IMR-90 (cell line): ENCODE data around the gene ANKFN1. TPM values are rescaled to one million over a fixed set of nuclear protein-coding genes. Genes with fewer than 3 reads are reported as not detected.

Source experiments
- ATAC-seq: fragments of 200-7000 bp; cut with Tn5 transposase; 2 replicates; pipeline ENCODE4 v1.9.1; 2020; ENCODE audit warnings: low read depth, mild to moderate bottlenecking, moderate library complexity
- BruUV-seq: library from RNA; stranded (reverse); fragments of 400-500 nt; replicated peaks from 2 replicates; lab custom pipeline; 2021; lab: Mats Ljungman, UMichigan
- CTCF ChIA-PET: fragments of 300-600 bp; formaldehyde crosslinking; extraction: SDS; loops from one replicate; lab custom pipeline; 2021; ENCODE audit warnings: antibody characterized with exemption; lab: Yijun Ruan, JAX
- POLR2A ChIA-PET: fragments of 300-600 bp; sonication (Branson Sonifier 250); formaldehyde crosslinking; loops from one replicate; lab custom pipeline; 2022; ENCODE audit warnings: antibody characterized with exemption; ENCODE audit not compliant: unreplicated experiment; lab: Charles Lee
- DNase-seq: peaks from one replicate; pipeline ENCODE4 v3.0.0; 2013
- H2AFZ ChIP-seq: replicated peaks from 2 replicates; pipeline ENCODE3; 2013; ENCODE audit warnings: low read length, mild to moderate bottlenecking; ENCODE audit not compliant: poor library complexity
- H2AK5ac ChIP-seq: 2 replicates; pipeline ENCODE4 v1.6.1; 2013; ENCODE audit warnings: low read depth, low read length, inconsistent platforms
- H2AK9ac ChIP-seq: replicated peaks from 2 replicates; pipeline ENCODE3; 2013; ENCODE audit warnings: mild to moderate bottlenecking, low read depth, low read length, moderate library complexity; ENCODE audit not compliant: poor library complexity
- H2BK120ac ChIP-seq: 2 replicates; pipeline ENCODE4 v1.6.1; 2013; ENCODE audit warnings: low read depth, low read length, inconsistent platforms
- H2BK15ac ChIP-seq: 3 replicates; pipeline ENCODE4 v1.6.1; 2013; ENCODE audit warnings: low read depth, low read length, inconsistent platforms
- H2BK20ac ChIP-seq: 2 replicates; pipeline ENCODE4 v1.6.1; 2013; ENCODE audit warnings: low read depth, mild to moderate bottlenecking, inconsistent platforms, low read length, moderate library complexity
- H2BK5ac ChIP-seq: 2 replicates; pipeline ENCODE4 v1.6.1; 2013; ENCODE audit warnings: mild to moderate bottlenecking, low read depth, low read length, inconsistent platforms; ENCODE audit not compliant: poor library complexity, severe bottlenecking
- H3K14ac ChIP-seq: replicated peaks from 2 replicates; pipeline ENCODE4 v1.6.1; 2013; ENCODE audit warnings: low read depth, low read length, inconsistent platforms
- H3K18ac ChIP-seq: 2 replicates; pipeline ENCODE4 v1.6.1; 2013; ENCODE audit warnings: low read depth, low read length, control low read depth
- H3K23ac ChIP-seq: 2 replicates; pipeline ENCODE4 v1.6.1; 2013; ENCODE audit warnings: low read depth, low read length, inconsistent platforms
- H3K27ac ChIP-seq: 2 replicates; pipeline ENCODE4 v1.5.1; 2013; ENCODE audit warnings: mild to moderate bottlenecking, control low read depth, low read length; ENCODE audit not compliant: insufficient read depth
- H3K27me3 ChIP-seq: 2 replicates; pipeline ENCODE4 v1.6.1; 2013; ENCODE audit warnings: low read length; ENCODE audit not compliant: control insufficient read depth, insufficient read depth
- H3K36me3 ChIP-seq: 2 replicates; pipeline ENCODE4 v1.6.1; 2013; ENCODE audit warnings: low read length, mixed read lengths; ENCODE audit not compliant: control insufficient read depth, insufficient read depth
- H3K4ac ChIP-seq: 2 replicates; pipeline ENCODE4 v1.6.1; 2013; ENCODE audit warnings: low read depth, low read length, inconsistent platforms
- H3K4me1 ChIP-seq: 2 replicates; pipeline ENCODE4 v1.6.1; 2013; ENCODE audit warnings: low read length, mixed read lengths; ENCODE audit not compliant: control insufficient read depth, insufficient read depth
- H3K4me2 ChIP-seq: 2 replicates; pipeline ENCODE4 v1.6.1; 2013; ENCODE audit warnings: low read depth, mild to moderate bottlenecking, control low read depth, low read length, moderate library complexity
- H3K4me3 ChIP-seq: 2 replicates; pipeline ENCODE4 v1.5.1; 2013; ENCODE audit warnings: low read depth, mild to moderate bottlenecking, control low read depth, low read length, moderate library complexity; ENCODE audit not compliant: insufficient read depth
- H3K56ac ChIP-seq: 2 replicates; pipeline ENCODE4 v1.6.1; 2013; ENCODE audit warnings: low read length, inconsistent platforms; ENCODE audit not compliant: insufficient read depth; ENCODE audit errors: extremely low read depth
- H3K79me1 ChIP-seq, 2 experiments: 2 replicates each; pipeline ENCODE4 v1.6.1; 2013; ENCODE audit warnings: low read length in 2 of 2, inconsistent platforms in 1 of 2, low read depth in 1 of 2
- H3K9ac ChIP-seq: 2 replicates; pipeline ENCODE4 v1.6.1; 2013; ENCODE audit warnings: low read depth, low read length, control low read depth
- H3K9me1 ChIP-seq: 2 replicates; pipeline ENCODE4 v1.6.1; 2013; ENCODE audit warnings: low read length, inconsistent platforms; ENCODE audit not compliant: insufficient read depth
- H3K9me3 ChIP-seq: 2 replicates; pipeline ENCODE4 v1.6.1; 2013; ENCODE audit warnings: low read length; ENCODE audit not compliant: control insufficient read depth, insufficient read depth
- H4K20me1 ChIP-seq: 2 replicates; pipeline ENCODE4 v1.6.1; 2013; ENCODE audit warnings: low read length, inconsistent platforms; ENCODE audit not compliant: insufficient read depth
- H4K5ac ChIP-seq: 2 replicates; pipeline ENCODE4 v1.6.1; 2013; ENCODE audit warnings: mild to moderate bottlenecking, low read depth, low read length, control low read depth
- H4K8ac ChIP-seq, 2 experiments: 2 replicates each; pipeline ENCODE4 v1.6.1; 2013; ENCODE audit warnings: low read depth in 2 of 2, low read length in 2 of 2, control low read depth in 1 of 2, inconsistent platforms in 1 of 2
- H4K91ac ChIP-seq: 2 replicates; pipeline ENCODE4 v1.6.1; 2013; ENCODE audit warnings: low read depth, low read length, inconsistent platforms; ENCODE audit not compliant: insufficient read depth
- FOS ChIP-seq: fragments of 150-350 bp; IDR thresholded peaks from 2 replicates; pipeline ENCODE4 v1.6.1; 2016; ENCODE audit warnings: low read depth, low read length
- MXI1 ChIP-seq: IDR thresholded peaks from 2 replicates; pipeline ENCODE4 v1.6.1; 2012; ENCODE audit warnings: low read depth, mild to moderate bottlenecking, low read length, moderate library complexity, borderline replicate concordance
- POLR2A ChIP-seq: IDR thresholded peaks from 2 replicates; pipeline ENCODE4 v1.6.1; 2012; ENCODE audit warnings: mild to moderate bottlenecking, low read depth, low read length
- RCOR1 ChIP-seq: IDR thresholded peaks from 2 replicates; pipeline ENCODE4 v1.6.1; 2012; ENCODE audit warnings: mild to moderate bottlenecking, low read length, improper control_type of control experiment; ENCODE audit not compliant: insufficient replicate concordance
- WGBS, 2 experiments: methylation state at CpG; one replicate each; pipeline versions ENCODE4 v1.1.5 to v1.1.7; 2013; ENCODE audit warnings: missing lambda C conversion rate in 2 of 2; ENCODE audit not compliant: insufficient read length in 1 of 2; ENCODE audit errors: extremely low coverage in 2 of 2; 5-methylcytosine and 5-hydroxymethylcytosine counted together
- dilution Hi-C: fragments of 300-500 bp; cut with HindIII; formaldehyde crosslinking; loops from one replicate; pipeline ENCODE4 v1.14.3; 2018; ENCODE audit warnings: low sequenced_read_pairs; ENCODE audit not compliant: unreplicated experiment
- in situ Hi-C: fragments of 300-500 bp; cut with MboI; formaldehyde crosslinking; loops from 3 replicates; pipeline ENCODE4 v1.14.3; 2019; ENCODE audit warnings: low sequenced_read_pairs, inconsistent platforms, mixed read lengths
- intact Hi-C: fragments of 100-400 bp; cut with micrococcal nuclease; formaldehyde crosslinking; loops from 2 replicates; pipeline ENCODE4 v1.10.0; 2022
- polyA plus RNA-seq, 3 experiments: library from polyadenylated mRNA; depleted of rRNA; stranded (reverse); fragments of >200 nt; gene quantifications; 2 replicates each; pipeline ENCODE4 v1.2.3, GENCODE V29; 2012; ENCODE audit warnings: low replicate concordance in 1 of 3
- total RNA-seq: library from RNA; depleted of rRNA; stranded (reverse); fragments of >200 nt; gene quantifications from 2 replicates; pipeline ENCODE4 v1.2.3, GENCODE V29; 2012

The ANKFN1 gene
- total and polyA plus RNA-seq, 2 of the 4 experiments (the other 2 are of a cell fraction): not detected

GRCh38 chr17:56172517-56172982 lies 19.3 kb downstream of the ANKFN1 start:
- Histone ChIP-seq H3K9me1 (peaks cover 17% of the 10 kb centered on the region), H3K79me1 (no peaks in the 10 kb centered on the region; a peak in 1 of 4 replicates), H3K14ac (peak overlapping the region; percentile 71), H3K56ac (peak overlapping the region; percentile 62), H2BK5ac (peak overlapping the region; percentile 61), H3K4me3 (no peak overlapping the region), H2AK9ac (no peak overlapping the region), H3K18ac (peak overlapping the region; percentile 76), H3K4me1 (peaks cover 33% of the 10 kb centered on the region), H2AFZ (peak overlapping the region; percentile 60), H3K9ac (no peak overlapping the region), H3K4me2 (no peak overlapping the region), H3K9me3 (no peaks in the 10 kb centered on the region), H3K4ac (peak overlapping the region; percentile 96), H2AK5ac (peak overlapping the region; percentile 71), H3K27ac (peak overlapping the region; percentile 30), H4K20me1 (no peaks in the 10 kb centered on the region), H3K23ac (no peak overlapping the region), H3K36me3 (no peaks in the 10 kb centered on the region), H2BK15ac (peak overlapping the region; percentile 95; the same call in 2 of the 3 replicates), H3K27me3 (no peaks in the 10 kb centered on the region), H4K5ac (peak overlapping the region; percentile 57), H4K8ac (peak overlapping the region; percentile 59 to 97), H4K91ac (peak overlapping the region; percentile 93), H2BK120ac (peak overlapping the region; percentile 97), H2BK20ac (peak overlapping the region; percentile 94)
- intact Hi-C loops: no loop called here
- 11% methylated on average over 1 of the region's 5 CpGs; no CpG with 5 or more reads in 1 of the 2 experiments for WGBS, 2 experiments
- ChIA-PET CTCF (interaction anchor here (0.9 to 1.2 kb wide), 3 partner anchors 23 to 147 kb away, joined by 3 to 4 read pairs (median 3); no protein-coding TSS in a partner anchor), POLR2A (interaction anchor here (0.5 to 3.4 kb wide), 3 partner anchors 8 to 150 kb away, joined by 3 to 18 read pairs (median 3); no protein-coding TSS in a partner anchor)
- no TSS peak for BruUV-seq
- DNase-seq: no peak
- in situ Hi-C loops: no loop called here
- peak; percentile 36 for ATAC-seq
- TF ChIP-seq MXI1: no peak
- no peak for TF ChIP-seq RCOR1
- TF ChIP-seq POLR2A: no peak
- no peak for TF ChIP-seq FOS
- dilution Hi-C loops: no loop called here
